NCI-H2107 treated with DMSO at 0.1 percent for 48 hours (cell line): ENCODE measurements around the gene ERFE.

ENCODE experiments used
- DNase-seq: peaks from one replicate; lab custom pipeline; 2025; ENCODE audit not compliant: unreplicated experiment; lab: John Stamatoyannopoulos, UW

Gene ERFE

GRCh38 chr2:238126338-238126737 is 32.4 kb upstream of the ERFE start:
- DNase-seq, result no peak

GRCh38 chr2:238126775-238127164 is 32.0 kb upstream of the ERFE start:
- DNase-seq, result no peak

GRCh38 chr2:238127165-238128060 is 31.4 kb upstream of the ERFE start:
- no peak for DNase-seq

- no peak for DNase-seq
Observed at GRCh38 chr2:238128061-238128440, 30.7 kb upstream of the ERFE start.

GRCh38 chr2:238128534-238129001 is 30.2 kb upstream of the ERFE start:
- no peak for DNase-seq

GRCh38 chr2:238129166-238130010 is 29.4 kb upstream of the ERFE start:
- DNase-seq, result no peak

- no peak for DNase-seq
Observed at GRCh38 chr2:238130111-238130695, 28.6 kb upstream of the ERFE start.

GRCh38 chr2:238130696-238131628 is 27.8 kb upstream of the ERFE start:
- DNase-seq, result no peak

- no peak for DNase-seq
Observed at GRCh38 chr2:238131761-238132462, 26.9 kb upstream of the ERFE start.

GRCh38 chr2:238132463-238133450 is 26.0 kb upstream of the ERFE start:
- no peak for DNase-seq

- DNase-seq, result no peak
Observed at GRCh38 chr2:238133499-238134392, 25.0 kb upstream of the ERFE start.

GRCh38 chr2:238134393-238134785 is 24.4 kb upstream of the ERFE start:
- DNase-seq, result no peak

GRCh38 chr2:238135601-238136150 is 23.1 kb upstream of the ERFE start:
- DNase-seq, result no peak

GRCh38 chr2:238136820-238137537 is 21.8 kb upstream of the ERFE start:
- no peak for DNase-seq

- DNase-seq, result no peak
Observed at GRCh38 chr2:238137885-238138284, 20.9 kb upstream of the ERFE start.

GRCh38 chr2:238138331-238139195 is 20.2 kb upstream of the ERFE start, which contains the start of gene KLHL30:
KLHL30 (plus strand) TSS chr2:238138668; CDS start chr2:238140755, 2,087 bp downstream.
- DNase-seq, result no peak
